Left lung (tissue), 10 donors: ENCODE measurements around the gene AKAP7. TPM values are rescaled to one million over a fixed set of nuclear protein-coding genes. Genes with fewer than 3 reads are reported as not detected.

Experiments
- ATAC-seq: fragments of 200-7000 bp; cut with Tn5 transposase; one replicate; pipeline ENCODE4 v1.9.1; 2020; ENCODE audit warnings: moderate library complexity
- DNase-seq, 4 donors: peaks; one replicate each; pipeline ENCODE4 v3.0.0-alpha.2; 2013 to 2020
- H3K27ac ChIP-seq, 2 donors: fragments of 200-600 bp; sonication (generic) in 1 of 2; one replicate each; pipeline versions ENCODE4 v1.5.0 to v1.8.0; 2020 to 2021
- H3K27me3 ChIP-seq, 2 donors: fragments of 200-600 bp; sonication (generic) in 1 of 2; one replicate each; pipeline versions ENCODE4 v1.5.0 to v1.8.0; 2020 to 2021
- H3K36me3 ChIP-seq, 2 donors: fragments of 200-600 bp; sonication (generic) in 1 of 2; one replicate each; pipeline versions ENCODE4 v1.5.0 to v1.8.0; 2020 to 2021
- H3K4me1 ChIP-seq, 2 donors: fragments of 200-600 bp; one replicate each; pipeline ENCODE4 v1.8.0; 2021
- H3K4me3 ChIP-seq, 2 donors: fragments of 200-600 bp; sonication (generic) in 1 of 2; one replicate each; pipeline versions ENCODE4 v1.5.0 to v1.8.0; 2020 to 2021; ENCODE audit warnings: mild to moderate bottlenecking in 1 of 2
- H3K9me3 ChIP-seq, 2 donors: fragments of 200-600 bp; sonication (generic) in 1 of 2; one replicate each; pipeline versions ENCODE4 v1.5.0 to v1.8.0; 2020 to 2021
- CTCF ChIP-seq, 2 donors: fragments of 200-600 bp; sonication (generic) in 1 of 2; IDR thresholded peaks; one replicate each; pipeline versions ENCODE4 v1.5.0 to v1.8.0; 2021; ENCODE audit warnings: antibody characterized with exemption in 2 of 2
- intact Hi-C, 2 donors: fragments of 100-400 bp; cut with DNase I; formaldehyde crosslinking; loops; one replicate each; pipeline versions ENCODE4 v1.11.2 to v1.14.2; 2022
- polyA plus RNA-seq, 6 donors: library from polyadenylated mRNA; unstranded; fragments of 120-200 nt; gene quantifications; one replicate each; pipeline ENCODE4 v1.2.1, GENCODE V29; 2013; ENCODE audit not compliant: insufficient read length in 6 of 6
- total RNA-seq, 2 donors: library from RNA; stranded (reverse); fragmentation: NEBNext Ultra II Directional; extraction: Animal tissue kit (Norgen Biotek cat#: 25700); gene quantifications; one replicate each; pipeline ENCODE4 v1.2.1, GENCODE V29; 2021
- donor health status: DM: no; HTN: yes; CAD: no.
- donor health status: DM: no; HTN: no; CAD: no.

AKAP7 gene
- total and polyA plus RNA-seq, 8 donors: 9.3 to 28.2 (median 21.2) TPM

GRCh38 chr6:131251590-131252199, 116.4 kb downstream of the AKAP7 start:
- Histone ChIP-seq H3K4me3 (no peak overlapping the region), H3K27me3 (no peaks in the 10 kb centered on the region), H3K9me3 (no peaks in the 10 kb centered on the region), H3K36me3 (no peaks in the 10 kb centered on the region), H3K27ac (no peak overlapping the region), H3K4me1 (peaks cover 0 to 12% of the 10 kb centered on the region in 2 donors)
- intact Hi-C loops: no loop called here
- TF ChIP-seq CTCF (IDR thresholded peaks at IDR 0.05): no peak
- no peak for DNase-seq
- peak; percentile 41 for ATAC-seq

- peaks cover 0 to 7% of the 10 kb centered on the region in 2 donors for H3K4me1 ChIP-seq
- ATAC-seq (no peak), DNase-seq (no peak)
- H3K36me3 ChIP-seq: no peaks in the 10 kb centered on the region
- no peak for TF ChIP-seq CTCF (IDR thresholded peaks at IDR 0.05)
- H3K9me3 ChIP-seq: no peaks in the 10 kb centered on the region
- no peaks in the 10 kb centered on the region for H3K27me3 ChIP-seq
- intact Hi-C loops: no loop called here
- H3K4me3 ChIP-seq: no peak overlapping the region
- H3K27ac ChIP-seq: no peak overlapping the region
Measured at GRCh38 chr6:131255434-131255833, 120.2 kb downstream of the AKAP7 start.

- ATAC-seq: no peak
- peaks cover 0 to 4% of the 10 kb centered on the region in 2 donors for H3K4me1 ChIP-seq
- no peaks in the 10 kb centered on the region for H3K36me3 ChIP-seq
- no peak for TF ChIP-seq CTCF (IDR thresholded peaks at IDR 0.05)
- H3K27me3 ChIP-seq: no peaks in the 10 kb centered on the region
- H3K27ac ChIP-seq: no peak overlapping the region
- intact Hi-C loops: no loop called here
- no peak for DNase-seq
- no peak overlapping the region for H3K4me3 ChIP-seq
- no peaks in the 10 kb centered on the region for H3K9me3 ChIP-seq
Measured at GRCh38 chr6:131255911-131256310, 120.6 kb downstream of the AKAP7 start.

- ATAC-seq (peak; percentile 87), DNase-seq (peak in 2 of 4 donors; percentile 50 to 63)
- no peak overlapping the region for H3K27ac ChIP-seq
Measured at GRCh38 chr6:131257104-131257503, 121.8 kb downstream of the AKAP7 start.

More at GRCh38 chr6:131257104-131257503, 121.8 kb downstream of the AKAP7 start:
- no peak for TF ChIP-seq CTCF (IDR thresholded peaks at IDR 0.05)
- H3K4me3 ChIP-seq: no peak overlapping the region
- no peaks in the 10 kb centered on the region for H3K27me3 ChIP-seq
- intact Hi-C loops: no loop called here
- no peaks in the 10 kb centered on the region for H3K9me3 ChIP-seq
- H3K36me3 ChIP-seq: no peaks in the 10 kb centered on the region
- peaks cover 0 to 4% of the 10 kb centered on the region in 2 donors for H3K4me1 ChIP-seq
